Islet of Langerhans (tissue), 1 donor: ENCODE results near the gene MAL.
"Not testable (repeated sequence)": the region's sequence is repeated elsewhere in the genome, so short reads cannot be mapped to it uniquely, and the experiment has no call there.

Experiments used
- FAIRE-seq: peaks from one replicate; lab custom pipeline; 2011; peaks lifted over from hg19 to GRCh38; lab: Jason Lieb, UNC

The MAL gene

DNA sequence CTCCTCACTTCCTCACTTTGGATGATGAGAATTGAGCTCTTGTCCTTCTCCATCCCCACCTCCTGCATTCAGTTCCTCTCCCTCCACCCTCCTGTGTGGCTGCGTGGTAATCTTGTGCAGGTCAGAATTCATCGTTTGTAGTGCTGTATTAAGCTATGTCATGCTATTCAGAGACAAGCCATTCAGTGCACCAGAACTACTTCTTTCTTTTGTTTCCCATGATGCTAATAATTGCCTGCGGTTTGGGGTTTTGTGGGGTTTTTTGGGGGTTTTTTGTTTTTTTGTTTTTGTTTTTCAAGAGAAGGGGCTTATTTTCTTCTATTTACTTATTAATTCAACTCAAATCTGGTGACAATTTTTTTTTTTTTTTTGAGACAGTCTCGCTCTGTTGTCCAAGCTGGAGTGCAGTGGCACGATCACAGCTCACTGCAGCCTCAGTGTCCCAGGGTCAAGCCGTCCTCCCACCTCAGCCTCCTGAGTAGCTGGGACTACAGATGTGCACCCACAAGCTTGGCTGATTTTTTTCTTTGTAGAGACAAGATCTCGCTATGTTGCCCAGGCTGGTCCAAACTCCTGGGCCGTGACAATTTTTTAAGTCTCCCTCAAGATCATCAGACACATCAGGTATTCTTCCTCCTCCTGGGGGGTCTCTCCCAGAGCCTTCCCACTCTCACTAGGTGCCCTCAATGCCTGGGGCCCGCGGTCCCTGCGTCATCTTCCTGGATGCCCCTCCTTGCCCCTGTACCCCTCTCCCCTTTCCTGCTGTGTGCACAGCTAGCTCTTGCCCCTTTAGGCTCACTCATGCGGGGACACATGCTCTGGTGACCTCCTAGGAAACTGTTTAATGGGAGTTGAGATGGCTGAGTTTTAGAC lies 37.8 kb downstream of the MAL start:
- no peak for FAIRE-seq

DNA sequence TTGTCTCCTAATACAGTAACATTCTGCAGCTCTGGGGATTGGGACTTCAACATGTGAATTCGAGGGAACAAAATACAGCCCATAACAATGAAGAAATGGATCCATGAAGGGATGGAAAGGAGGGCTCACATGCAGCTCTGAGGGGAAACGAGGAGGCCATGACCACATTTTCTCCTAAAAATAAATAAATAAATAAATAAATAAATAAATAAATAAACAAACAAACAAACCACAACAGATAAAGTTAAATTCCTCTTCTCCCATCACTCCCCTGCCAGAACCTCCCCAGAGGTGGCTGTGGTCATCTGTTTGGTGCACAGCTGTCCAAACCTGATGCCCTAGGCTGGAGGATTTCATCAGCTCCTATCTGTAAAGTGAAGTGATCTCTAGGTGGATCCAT lies 42.7 kb downstream of the MAL start:
- no peak for FAIRE-seq

DNA sequence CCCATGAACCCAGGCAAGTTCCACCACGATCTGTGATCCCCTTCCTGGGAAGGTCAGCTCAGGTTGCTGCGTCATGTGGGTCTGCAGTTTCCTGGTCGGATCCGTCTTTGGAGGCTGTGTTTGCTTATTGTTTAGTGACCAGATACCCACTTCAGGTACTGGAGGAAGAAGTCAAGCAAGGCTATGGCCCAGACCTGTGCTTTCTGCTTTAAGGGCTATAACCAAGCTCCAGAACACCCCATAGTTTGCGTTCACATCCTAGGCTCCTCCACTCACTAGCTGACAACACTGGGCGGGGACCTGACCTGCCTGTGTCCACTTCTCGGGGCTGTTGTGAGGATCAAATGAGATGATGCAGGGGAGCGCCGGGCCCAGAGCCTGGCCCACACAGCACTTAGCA lies 44.0 kb downstream of the MAL start:
- no peak for FAIRE-seq

DNA sequence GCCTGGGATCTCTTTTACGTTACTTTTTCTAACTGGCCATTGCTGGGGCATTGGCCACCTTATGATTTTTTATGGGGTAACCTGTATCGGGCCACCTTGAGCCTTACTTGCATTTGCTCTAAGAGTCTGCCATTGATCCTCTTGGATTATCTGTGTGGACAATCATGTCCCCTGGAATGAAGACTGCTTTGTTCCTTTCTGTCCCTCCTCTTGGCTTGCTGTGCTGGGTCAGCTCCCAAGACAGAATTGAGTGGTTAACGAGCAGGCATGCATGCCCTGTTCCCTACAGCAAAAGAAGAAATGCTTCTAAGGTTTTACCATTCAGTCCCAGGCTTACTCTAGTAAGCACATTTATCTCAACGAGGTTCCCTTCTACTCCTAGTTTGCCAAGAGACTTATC lies 46.3 kb downstream of the MAL start:
- no peak for FAIRE-seq

DNA sequence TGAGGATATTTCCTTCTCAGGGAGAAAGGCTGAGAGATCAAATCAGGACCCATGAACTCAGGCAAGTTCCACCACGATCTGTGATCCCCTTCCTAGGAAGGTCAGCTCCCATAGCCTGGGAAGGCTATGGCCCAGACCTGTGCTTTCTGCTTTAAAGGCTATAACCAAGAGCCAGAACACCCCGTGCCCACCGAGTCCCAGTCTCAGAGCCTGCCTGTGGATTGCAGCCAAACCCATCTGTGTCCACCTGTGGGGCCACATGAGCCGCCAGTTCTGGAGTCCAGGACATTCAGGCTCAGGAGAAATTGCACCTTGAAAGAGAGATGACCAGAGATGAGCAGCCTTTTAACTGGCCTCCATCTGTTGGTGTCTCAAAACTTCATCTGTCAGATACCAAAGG lies 46.9 kb downstream of the MAL start:
- no peak for FAIRE-seq

DNA sequence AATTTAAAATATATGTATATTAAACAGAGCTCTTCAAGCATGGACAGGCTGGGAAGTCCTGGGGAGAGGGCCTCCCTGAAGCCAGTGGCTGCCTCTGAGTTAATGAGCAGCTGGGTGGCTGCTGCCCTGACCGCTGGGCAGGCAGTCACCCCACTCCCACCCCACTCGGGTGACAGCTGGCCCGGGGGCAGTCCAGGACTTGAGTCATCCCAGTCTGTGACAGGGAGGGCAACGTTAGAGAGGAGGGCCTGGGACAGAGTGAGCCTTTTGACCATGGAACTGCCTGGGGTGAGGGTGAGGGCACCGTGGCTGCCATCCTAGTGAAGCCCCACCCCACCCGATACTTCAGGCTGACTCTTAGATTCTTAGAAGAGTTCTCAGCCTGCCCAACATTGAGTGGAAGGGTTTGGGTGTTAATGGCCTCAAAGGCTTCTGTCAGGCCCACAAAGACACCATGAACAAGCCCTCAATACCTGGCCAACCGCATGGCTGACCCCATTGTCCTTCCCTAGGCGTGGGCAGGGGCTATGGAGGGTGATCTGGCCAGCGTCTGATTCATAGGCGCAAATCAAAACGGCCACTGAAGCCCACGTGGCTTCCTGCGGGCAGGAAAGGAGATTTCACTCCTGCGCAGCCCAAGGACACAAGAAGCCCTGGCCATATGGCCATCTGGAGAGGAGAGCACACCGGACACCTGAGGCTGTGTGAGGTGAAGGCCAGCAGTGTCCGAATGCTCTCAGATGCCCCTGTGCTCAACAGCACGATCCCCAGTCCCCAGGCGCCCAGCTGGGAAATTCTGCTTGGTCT lies 48.6 kb downstream of the MAL start:
- FAIRE-seq, result no peak

DNA sequence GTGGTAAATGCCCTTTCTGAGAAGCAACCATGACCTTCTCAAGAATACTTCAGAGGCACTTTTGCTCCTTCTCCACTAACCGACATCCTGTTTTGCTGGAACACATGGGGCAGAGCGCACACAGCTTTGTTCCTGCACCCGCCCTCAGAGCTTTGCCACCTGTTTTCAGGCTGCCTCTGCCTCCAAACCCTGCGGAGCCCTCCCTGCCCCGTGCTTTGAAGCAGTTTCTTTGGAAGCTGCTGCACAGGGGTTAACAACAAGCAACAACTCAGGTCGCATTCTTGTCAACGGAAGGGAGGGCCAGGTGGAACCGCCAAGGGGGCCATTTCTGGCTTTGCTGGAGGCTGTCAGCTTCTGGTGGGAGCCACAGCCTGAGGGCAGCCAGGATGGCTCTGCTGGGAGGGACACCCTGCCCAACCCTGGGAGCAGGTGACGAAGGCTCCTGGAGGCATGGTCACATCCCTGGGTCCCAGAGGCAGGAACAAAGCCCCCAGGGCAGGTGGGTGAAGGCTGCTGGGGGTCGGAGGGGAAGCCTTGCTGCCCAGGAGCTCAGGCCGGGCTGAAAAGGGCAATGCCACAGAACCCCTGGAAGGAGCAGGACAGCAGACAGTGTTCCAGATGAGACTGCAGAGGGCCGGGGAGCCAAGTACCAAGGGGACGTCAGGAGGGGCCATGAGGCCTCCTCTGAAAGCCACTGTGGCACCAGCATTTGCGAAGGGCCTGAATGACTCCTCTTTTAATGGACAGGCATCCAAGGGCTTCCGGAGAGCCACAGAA lies 49.3 kb downstream of the MAL start:
- no peak for FAIRE-seq

DNA sequence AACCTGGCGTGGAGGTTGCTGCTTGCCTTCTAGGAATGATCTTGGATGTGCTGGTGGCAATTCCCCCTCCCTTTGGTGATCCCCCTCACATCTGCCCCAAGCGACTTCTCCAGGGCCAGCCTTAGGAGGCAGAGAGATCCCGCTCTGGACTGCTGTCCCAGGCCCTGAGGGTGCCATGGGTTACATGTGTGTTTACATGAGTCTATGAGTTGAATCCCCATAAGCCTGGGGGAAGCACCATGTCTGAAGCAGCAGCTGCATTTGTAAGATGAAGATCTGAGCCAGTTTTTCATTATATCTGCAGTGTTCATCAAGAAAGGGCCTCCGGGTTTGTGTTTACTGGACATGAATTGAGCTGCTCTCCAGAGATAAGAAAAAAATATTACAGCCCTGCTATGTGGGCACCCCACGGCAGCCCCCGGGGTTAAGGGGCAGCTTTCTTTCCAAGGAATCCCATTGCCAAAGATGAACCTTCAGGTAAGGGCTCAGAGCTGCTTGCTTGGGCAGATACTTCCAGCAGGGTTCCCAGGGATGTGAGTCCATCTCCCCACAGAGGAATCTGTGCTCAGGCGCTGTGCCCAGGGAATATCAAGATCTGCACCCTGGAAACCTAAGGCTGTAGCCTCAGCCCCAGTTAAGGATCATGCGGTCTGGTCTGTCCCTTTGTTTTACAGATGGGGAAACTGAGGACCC lies 50.1 kb downstream of the MAL start:
- no peak for FAIRE-seq

DNA sequence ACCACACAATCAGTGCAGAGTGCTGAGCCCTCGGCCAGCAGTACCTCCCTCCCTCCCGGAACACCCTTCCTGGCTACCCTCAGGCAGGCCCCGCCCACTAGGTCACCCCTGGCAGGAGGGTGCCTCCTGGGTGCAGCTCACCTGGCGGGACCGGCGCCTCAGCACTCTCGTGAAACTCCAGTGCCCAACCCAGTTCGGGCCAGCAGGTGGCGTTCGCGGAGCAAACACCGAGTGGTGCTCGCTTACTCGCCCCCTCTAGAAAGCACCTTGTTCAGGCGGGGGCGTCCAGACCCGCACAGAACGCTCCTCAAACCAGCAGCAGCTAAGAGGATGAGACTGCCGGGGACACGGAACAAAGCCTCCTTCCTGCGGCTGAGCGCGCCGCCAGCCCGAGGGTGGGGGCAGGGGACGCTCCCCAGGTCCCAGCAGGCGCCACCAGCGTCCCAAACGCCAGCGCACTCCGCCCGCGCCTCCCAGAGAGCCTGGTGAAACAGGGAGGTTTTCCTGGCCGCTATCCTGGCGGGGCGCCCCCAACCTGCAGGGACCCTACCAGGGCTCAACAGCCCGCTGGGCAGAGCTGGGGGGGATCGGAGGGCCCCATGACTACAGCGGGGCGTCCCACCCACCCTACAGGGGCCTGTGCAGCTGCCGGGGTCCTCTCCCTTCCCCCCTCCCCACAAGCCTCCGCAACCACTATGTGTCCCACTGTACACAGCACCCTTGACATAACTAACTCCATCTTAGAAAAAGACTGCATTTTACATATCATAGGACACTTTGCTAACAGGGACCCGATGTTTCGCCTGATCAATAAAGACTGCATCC lies 51.4 kb downstream of the MAL start:
- no peak for FAIRE-seq

DNA sequence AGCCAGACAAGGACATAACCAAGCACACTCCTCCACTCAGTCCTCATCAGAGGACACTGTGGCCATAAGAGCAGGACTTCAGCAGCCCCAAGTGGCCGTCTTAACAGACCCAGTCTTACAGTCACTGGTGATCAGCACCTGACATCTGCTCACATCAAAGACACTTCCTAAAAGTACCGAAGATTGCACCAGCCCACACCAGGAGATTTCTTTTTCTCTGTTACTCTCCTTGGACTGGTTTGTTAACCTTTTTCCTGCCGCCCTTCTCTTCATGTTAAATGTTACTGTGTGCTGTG lies 52.0 kb downstream of the MAL start:
- FAIRE-seq, result no peak

DNA sequence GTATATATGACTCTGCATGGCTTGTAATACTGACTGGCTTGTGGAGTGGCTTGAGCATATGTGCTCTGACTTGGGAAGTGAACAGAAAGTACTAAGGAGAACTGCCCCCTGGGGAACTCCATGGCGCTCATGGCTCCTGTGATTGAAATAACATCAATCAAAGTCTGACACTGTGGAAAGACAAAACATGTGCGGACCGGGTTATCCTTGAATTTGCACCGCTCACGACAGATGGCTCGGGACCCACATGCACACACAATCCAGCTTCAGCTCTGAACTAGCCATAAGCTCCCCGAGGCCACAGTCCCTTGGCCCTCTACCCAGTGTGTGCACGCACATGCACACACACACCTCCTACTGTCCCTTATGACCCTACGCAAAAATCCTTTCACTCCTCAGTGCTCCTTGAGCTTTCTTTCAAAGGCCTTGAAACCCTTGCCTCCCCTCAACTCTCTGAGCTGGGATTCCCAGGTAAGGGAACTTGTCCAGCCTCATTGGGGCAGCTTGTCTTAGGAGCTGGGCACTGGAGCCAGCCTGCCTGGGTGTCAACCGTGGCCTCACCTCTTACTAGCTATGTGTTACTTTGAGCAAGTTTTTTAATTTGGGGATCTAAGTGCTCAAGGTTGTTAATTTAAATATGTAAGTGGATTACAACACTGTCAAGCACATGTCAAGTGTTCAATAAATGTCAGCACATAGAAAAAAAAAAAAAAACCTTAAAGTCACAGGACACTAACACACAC lies 52.5 kb downstream of the MAL start:
- FAIRE-seq, result no peak

DNA sequence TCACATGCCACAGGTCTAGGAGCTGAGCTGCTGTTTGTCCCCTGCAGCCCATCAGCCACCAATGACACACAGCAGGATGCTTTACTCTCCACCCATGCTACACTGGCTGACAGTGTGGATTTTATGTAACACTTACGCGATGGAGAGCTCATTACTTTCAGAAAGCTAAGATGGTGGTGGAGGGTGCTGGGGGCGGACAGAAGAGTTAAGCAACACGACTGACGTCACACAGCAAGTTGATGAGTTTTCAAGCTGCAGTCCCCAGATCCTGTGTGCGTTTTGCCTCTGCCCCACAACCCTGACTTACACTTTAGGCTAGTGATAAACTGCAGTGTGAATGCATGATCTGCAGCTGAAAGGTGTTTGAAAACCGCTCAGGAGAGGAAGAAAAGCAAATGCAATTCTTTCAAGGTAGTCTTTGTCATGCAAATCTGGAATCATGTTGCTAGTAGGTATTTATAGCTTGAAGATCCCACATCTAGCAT lies 53.7 kb downstream of the MAL start:
- FAIRE-seq, result no peak

DNA sequence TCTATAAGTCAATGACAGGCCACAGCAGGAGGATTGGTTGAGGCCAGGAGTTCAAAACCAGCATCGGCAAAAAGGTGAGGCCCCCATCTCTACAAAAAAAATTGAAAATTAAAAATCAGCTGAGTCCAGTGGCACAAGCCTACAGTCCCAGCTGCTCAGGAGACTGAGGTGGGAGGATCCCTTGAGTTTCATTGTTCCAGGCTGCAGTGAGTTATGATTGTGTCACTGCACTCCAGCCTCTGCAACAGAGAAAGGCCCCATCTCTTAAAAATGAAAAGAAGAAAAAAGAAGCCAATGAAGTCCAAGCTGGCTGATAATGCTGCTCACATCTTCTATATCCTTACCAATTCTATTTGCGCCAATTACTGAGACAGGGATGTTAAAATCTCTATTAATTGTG lies 57.0 kb downstream of the MAL start:
- no peak for FAIRE-seq

DNA sequence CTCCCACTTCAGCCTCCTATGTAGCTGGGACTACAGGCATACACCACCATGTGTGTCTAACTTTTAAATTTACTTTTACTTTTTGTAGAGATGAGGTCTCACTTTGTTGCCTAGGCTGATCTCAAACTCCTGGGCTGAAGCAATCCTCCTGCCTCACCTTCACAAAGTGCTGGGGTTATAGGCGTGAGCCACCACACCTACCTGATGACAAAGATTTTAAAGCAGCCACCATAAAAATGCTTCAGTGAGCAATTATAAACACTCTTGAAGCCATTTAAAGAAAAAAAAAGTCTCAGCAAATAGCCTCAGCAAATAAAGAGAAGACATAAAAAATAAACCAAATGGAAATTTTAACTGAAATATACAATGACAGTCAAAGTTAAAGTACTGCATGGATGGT lies 60.5 kb downstream of the MAL start:
- no peak for FAIRE-seq

DNA sequence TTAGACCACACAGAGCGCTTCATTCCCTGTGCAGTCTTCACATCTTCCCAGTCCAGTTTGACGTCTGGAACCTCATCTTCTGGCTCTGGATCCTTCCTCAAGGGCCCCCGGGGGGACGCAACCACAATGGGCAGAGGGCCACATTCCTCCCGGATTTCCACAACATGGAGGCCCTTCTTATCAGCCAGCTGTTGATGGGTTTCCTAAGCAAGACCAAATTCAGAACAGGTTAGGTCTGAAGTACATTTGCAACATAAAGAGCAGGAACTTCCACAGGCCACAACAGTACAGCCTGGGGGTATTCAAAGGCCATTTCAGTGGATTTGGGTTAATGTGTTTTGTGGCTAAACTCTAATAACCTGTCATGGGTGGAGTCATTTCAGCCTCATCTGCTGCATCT lies 61.9 kb downstream of the MAL start:
- FAIRE-seq, result no peak

DNA sequence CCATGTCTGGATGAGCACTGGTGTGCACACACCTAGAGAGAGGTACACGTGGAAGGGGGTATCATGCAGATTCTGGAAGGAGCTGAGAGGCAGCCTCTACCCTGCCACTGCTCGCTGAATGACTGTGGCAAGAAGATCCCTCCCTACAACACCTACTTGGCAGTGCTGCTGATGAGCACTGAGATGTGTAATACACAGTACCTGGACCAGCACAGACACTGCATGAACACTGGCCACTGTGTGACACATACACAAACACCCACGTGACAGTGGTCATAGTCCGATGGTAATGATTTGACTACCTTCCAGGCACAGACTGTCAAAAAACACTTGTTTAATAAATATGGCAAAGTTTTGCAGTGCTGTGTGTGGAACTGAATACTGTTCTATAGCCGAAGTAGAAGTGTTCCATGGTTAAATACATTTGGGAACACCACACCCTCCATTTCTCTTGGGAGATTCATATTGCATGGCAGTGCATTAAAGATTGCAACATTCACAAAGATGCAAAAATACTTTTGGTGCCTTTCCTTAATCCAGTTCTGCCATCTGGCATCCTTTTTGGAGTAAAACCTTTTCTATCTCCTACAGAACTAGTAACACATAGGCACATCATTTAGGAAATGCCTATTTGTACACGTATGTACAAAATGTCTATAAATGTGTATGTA lies 66.5 kb downstream of the MAL start:
- no peak for FAIRE-seq

DNA sequence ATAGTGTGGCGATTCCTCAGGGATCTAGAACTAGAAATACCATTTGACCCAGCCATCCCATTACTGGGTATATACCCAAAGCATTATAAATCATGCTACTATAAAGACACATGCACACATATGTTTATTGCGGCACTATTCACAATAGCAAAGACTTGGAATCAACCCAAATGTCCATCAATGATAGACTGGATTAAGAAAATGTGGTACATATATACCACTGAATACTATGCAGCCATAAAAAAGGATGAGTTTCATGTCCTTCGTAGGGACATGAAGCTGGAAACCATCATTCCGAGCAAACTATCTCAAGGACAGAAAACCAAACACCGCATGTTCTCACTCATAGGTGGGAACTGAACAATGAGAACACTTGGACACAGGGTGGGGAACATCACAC lies 72.8 kb downstream of the MAL start:
- not testable (repeated sequence) for FAIRE-seq

DNA sequence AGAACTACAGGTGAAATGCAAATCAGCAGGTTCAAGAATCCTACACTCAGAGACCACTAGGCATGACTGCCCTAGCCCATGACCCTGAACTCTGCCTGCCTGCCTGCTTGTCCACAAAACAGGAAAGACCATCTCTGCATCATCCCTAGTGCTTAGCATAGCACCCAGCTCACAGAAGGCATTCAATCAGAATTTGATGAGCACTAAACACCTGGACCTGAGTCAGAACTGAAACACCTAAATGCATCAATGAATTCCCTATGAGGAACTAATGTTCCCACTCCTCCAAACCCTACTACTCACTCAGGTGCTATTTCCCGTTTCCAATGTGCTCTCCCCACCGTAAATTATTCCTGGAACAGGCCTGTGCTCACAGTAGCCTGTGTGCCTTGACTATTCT lies 74.4 kb downstream of the MAL start:
- FAIRE-seq, result no peak
